T-helper 1 cell (primary cell): ENCODE results near the gene FXR1.
"Not testable (repeated sequence)": the region's sequence is repeated elsewhere in the genome, so short reads cannot be mapped to it uniquely, and the experiment has no call there.

Experiments used
- DNase-seq, 5 donors: peaks; one replicate each; pipeline ENCODE4 v3.0.0-alpha.2; 2012 to 2020

The FXR1 gene

GRCh38 chr3:180934638-180935037 is 22.2 kb downstream of the FXR1 start:
- no peak for DNase-seq

DNA sequence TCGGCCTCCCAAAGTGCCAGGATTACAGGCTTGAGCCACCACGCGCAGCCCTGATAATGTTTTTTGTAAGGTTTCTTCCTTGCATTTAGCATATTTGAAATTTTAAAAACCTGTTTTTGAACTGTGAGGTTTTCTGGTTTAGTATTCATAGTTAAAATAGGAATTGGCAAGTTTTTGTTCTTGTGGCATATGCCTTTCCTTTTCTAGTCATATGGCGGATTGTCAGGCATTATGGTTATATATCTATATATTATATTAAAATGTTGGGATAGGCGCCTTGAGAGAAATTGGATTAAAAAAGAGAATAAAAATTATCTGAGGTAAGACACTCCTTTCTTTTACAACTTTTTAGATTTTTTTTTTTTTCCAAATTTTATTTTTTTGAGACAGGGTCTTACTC is 28.4 kb downstream of the FXR1 start:
- no peak for DNase-seq

DNA sequence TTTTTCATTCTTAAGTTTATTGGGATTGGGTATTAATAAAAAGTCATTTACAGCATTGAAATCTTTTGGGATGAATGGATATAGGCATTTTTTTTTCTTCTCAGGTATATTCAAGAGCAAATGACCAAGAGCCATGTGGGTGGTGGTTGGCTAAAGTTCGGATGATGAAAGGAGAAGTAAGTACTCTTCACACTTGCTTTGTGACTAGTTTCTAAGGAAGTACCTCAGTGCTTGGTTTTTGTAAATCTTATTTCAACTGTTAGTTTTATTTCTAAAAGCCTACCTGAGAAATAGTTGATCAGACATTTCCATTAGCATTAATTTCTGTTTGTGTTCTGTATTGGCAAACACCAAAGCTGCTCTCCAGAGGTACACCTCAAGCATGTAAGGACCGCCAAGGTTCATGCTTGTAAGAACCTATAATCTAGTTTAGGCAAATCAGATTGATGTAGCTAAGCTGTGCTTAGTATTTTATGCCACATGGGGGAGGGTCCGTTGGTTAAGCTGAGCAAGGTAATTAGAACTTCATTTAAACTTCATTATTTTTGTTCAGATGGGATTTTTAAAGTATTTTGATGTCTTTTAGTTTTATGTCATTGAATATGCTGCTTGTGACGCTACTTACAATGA is 35.4 kb downstream of the FXR1 start:
- DNase-seq = no peak

DNA sequence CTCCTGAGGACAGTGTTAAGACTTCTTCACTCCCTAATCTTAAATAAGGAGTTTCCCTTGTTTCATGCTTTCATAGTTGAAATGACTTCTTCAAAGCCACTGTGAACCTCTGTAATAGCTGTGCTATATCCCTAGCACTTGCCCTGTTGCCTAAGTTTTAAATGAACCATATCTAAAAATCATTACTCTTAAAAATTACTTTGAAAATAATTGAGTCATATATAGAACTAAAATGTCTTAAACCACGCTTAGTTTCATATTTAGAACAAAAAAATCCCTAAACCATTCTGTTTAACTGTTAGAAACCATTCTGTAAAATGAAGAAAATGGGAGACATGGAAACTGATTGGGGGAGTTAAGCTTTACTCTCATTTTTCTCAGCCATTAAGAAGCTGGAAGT is 47.2 kb downstream of the FXR1 start:
- DNase-seq = no peak

DNA sequence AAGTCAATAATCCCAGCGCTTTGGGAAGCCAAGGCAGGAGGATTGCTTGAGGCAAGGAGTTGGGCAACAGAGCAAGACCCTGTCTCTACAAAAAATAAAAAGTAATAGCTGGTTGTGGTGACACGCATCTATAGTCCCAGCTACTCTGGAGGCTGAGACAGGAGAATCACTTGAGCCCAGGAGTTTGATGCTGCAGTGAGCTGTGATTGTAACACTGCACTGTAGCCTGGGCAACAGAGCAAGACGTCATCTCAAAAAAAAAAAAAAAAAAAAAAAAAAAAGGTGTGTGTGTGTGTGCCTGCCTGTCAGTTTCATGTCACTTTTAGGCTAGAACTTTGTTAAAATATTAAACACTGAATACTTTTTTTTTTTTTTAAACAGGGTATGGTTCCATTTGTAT is 48.6 kb downstream of the FXR1 start:
- no peak for DNase-seq

DNA sequence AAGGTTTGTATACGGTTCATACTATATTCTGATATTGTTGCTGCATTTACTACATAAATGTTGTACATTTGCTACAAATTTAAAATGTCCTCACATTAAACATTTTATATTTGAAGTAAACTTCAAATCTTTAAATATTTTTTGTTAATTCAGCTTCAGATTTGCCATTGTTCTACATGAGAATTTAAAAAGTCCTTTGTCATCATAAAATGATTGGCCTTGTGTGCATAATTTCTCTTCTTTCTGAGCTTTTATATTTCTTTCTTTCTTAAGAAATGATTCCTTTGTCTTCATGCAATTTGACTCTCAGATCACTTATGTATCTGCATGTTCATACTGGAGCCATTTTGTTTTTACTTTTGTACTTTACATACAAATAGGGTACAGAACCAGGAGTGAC is 49.1 kb downstream of the FXR1 start:
- DNase-seq = no peak

- no peak for DNase-seq
Observed at GRCh38 chr3:180962530-180962929, 50.1 kb downstream of the FXR1 start.

- DNase-seq = no peak
Observed at GRCh38 chr3:180970931-180971330, 58.5 kb downstream of the FXR1 start.

GRCh38 chr3:180973543-180973942 is 61.1 kb downstream of the FXR1 start:
- DNase-seq = peak in 1 of 5 donors; percentile 15

DNA sequence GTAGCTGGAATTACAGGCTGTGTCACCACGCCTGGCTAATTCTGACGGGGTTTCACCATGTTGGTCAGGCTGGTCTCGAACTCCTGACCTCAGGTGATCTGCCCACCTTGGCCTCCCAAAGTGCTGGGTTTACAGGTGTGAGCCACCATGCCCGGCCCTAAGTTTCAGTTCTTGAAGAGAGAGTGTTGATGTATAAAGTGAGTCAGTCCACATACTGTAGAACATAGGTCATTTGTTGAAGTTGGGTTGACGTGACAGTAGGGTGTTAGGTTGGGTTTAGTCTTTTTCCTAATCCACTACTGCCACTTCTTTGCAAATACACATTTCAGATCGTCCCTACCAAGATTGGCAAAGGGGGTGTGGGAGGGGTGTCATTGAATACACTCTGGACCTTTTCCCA is 61.8 kb downstream of the FXR1 start:
- DNase-seq = no peak

- DNase-seq = no peak
Observed at GRCh38 chr3:180977498-180977897, 65.0 kb downstream of the FXR1 start.

DNA sequence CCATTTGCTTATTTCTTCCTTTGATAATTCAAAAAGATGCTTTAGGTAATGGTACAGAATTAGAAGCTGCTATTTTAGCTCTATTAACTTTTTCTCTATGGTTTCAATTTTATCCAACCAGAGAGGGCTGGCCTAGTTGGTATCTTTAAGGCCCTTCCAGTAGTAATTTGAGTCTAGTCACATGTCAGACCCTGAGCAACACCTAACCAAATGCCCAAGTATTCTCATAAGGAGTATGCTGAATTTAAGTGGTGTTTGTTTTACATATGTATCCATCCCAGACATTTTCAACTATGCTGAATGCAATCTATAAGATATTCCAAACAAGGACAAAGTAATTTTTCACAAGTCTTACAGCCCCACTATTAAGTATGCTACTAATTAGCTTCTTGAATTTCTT is 67.5 kb downstream of the FXR1 start:
- DNase-seq = no peak

- DNase-seq = no peak
Observed at GRCh38 chr3:180980611-180981010, 68.1 kb downstream of the FXR1 start.

GRCh38 chr3:180981912-180982311 is 69.4 kb downstream of the FXR1 start:
- DNase-seq = no peak

DNA sequence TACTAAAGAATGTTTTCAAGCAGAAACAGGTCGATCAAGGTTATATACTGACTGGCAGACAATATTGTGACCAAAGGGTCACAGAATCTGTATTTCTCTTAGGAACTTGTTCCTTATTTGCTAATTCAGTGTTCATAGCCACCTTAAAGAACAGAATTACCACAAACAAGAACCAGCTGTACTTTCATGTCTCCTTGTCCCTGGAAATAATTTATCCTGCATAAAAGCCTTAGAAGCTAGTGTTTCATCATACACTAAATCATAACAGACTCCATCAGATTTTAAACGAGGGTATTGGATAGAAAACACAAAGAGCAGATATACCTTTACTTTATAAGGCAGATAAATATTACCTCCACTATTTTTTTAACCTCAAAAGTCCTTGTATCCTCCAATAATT is 70.7 kb downstream of the FXR1 start:
- no peak for DNase-seq

GRCh38 chr3:180986366-180986765 is 73.9 kb downstream of the FXR1 start:
- DNase-seq = not testable (repeated sequence)

DNA sequence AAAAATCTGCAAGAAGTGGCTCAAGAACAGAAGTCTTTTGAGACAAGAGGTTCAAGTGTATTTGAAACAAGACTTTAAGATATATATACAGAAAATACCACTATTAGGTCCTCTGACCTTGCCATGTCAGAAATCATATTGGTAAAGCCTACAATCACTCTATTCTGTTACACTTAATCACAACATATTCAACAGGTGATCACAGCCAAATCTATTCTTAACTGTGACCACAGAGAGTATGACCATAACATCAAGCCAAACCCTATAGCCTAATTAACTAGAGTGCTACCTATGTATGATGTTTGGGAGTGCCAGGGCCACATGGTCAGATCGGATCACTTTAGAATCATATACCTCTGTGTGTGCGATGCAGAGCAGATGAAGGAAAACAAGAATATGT is 74.9 kb downstream of the FXR1 start:
- DNase-seq = no peak

DNA sequence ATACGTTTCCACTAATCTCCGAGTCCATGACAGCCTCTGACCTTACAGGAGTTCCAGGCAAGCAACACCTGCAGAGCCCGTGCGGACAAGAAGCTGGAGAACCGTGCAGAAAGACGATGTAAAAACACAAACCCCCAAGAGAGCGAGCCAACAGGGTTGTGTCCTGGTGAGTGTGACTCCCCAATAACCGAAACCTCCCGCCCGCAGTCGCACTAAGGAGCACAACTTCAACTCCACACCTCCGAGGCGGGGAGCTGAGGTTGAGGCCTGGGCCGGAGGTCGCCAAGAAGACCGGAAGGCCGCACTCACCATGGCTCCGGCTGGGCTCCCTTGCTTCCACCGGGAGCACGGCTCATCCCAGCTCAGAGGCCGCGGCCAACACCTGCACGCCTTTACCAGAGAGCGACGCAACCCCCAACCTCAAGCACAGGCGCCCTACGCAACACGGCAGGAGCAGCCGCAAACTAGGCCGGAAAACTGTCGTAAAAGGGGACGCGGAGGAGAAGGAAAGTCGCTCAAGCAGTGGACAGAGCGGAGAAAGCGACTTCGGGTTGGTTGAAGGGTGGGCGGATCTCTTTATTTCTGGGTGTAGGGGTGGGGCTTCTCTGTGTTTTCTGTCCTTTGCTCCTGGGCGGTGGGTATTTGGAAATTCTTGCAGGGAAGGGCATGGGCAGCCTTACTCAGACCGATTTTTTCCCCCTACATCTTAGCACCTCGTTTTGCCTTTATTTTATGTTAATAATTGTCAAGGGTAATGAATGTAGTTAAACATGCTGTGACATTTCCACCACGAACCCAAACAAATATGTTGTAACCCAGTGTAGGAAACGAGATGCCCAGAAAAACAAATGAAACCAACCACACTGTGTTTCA is 77.1 kb downstream of the FXR1 start, which contains the start of gene DNAJC19:
TSS of gene DNAJC19 (minus strand) at position 446 of the 873 bp plus-strand sequence. CDS start at position 312, 134 bp downstream.
- DNase-seq = peak; percentile 82 to 94 (median 89)

DNA sequence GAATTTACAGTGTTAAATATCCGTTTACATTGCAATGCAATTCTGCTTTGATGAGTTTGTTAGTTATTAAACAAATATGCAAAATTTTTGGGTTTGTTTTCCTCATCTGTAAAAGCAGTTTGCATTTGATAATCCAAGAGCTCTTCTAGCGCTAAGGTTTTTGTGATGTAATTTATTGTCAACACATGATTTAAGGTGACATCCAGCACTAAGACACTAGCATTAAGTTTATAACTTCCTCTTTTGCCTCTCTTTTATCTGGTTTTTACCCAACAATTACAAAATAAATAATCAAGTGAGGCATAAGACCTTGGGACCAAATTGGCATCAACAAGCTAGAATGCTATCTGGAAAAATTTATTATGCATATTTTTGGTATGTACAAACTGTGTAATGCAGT is 78.0 kb downstream of the FXR1 start:
- no peak for DNase-seq

- no peak for DNase-seq
Observed at GRCh38 chr3:180996415-180996932, 84.0 kb downstream of the FXR1 start.

- not testable (repeated sequence) for DNase-seq
Observed at GRCh38 chr3:181002331-181002730, 89.9 kb downstream of the FXR1 start.

DNA sequence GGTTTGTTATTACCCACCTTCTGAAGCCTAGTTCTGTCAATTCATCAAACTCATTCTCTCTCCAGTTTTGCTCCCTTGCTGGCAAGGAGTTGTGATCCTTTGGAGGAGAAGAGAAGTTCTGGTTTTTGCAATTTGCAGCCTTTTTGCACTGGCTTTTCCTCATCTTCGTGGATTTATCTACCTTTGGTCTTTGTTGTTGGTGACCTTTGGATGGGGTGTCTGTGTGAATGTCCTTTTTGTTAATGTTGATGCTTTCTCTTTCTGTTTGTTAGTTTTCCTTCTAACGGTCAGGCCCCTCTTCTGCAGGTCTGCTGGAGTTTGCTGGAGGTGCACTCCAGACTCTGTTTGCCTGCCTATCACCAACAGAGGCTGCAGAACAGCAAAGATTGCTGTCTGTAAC is 91.0 kb downstream of the FXR1 start:
- DNase-seq = not testable (repeated sequence)

DNA sequence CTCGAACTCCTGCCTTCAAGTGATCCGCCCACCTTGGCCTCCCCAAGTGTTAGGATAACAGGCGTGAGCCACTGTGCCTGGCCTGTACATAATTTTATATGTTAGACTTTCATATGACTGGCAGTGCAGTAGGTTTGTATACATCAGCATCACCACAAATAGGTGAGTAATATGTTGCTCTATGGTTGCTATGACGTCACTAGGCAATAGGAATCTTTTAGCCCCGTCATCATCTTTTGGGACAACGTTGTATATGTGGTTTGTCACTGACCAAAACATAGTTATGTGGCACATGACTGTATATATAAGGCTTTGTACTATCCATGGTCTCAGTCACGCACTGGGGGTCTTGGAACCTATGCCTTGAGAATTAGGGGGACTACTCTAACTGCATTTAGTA is 94.1 kb downstream of the FXR1 start:
- no peak for DNase-seq

DNA sequence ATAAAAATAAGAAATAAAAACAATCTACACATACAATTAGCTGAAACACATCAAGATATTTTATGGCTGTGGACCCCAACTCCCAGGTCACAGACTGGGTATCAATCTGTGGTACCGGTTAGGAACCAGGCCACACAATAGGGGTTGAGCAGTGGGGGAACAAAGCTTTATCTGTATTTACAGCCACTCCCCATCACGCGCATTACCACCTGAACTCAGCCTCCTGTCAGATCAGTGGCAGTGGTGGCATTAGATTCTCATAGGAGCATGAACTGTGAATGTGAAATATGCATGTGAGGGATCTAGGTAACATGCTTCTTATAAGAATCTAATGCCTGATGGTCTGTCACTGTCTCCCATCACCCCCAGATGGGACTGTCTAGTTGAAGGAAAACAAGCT is 94.8 kb downstream of the FXR1 start:
- DNase-seq = no peak
